Erythroblast (primary cell): ENCODE results near the gene ARHGAP24.

ENCODE experiments used
- GATA1 ChIP-seq: IDR thresholded peaks from 2 replicates; pipeline ENCODE4 v1.6.1; 2011; ENCODE audit warnings: low read depth, mild to moderate bottlenecking, control low read depth, low read length, moderate library complexity
- POLR2A ChIP-seq: IDR thresholded peaks from 2 replicates; pipeline ENCODE4 v1.6.1; 2011; ENCODE audit warnings: mild to moderate bottlenecking, low read length

DNA sequence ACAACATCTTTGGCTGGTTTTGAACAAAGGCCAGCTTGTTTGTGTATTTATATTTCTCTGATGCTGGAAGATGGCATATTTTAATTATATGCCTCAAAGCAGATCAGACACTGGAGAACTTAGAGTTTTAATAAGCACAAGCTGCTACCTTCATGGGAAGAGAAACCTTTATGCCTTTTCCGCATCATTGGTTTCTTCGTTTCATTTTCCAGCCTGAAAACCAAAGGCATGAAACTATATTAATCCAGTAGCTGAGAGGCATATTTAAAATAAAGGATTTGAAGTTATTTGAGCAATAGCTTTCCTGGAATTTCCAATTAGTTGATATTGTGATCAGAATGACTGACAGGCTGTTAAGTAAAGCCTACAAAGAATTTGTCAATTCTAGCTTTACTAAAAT is 141.0 kb downstream of the ARHGAP24 start:
- TF ChIP-seq POLR2A (no peak), GATA1 (no peak)
